GM23248 (cell line): Measurements from ENCODE around the gene MED12L. TPM values are rescaled to one million over a fixed set of nuclear protein-coding genes. Genes with fewer than 3 reads are reported as not detected.

Source experiments
- DNase-seq: peaks from one replicate; pipeline ENCODE4 v3.0.0-alpha.2; 2015
- H2AFZ ChIP-seq: fragments of 200-600 bp; sonication (generic); 2 replicates; pipeline ENCODE4 v1.6.1; 2016; ENCODE audit warnings: antibody characterized with exemption
- H3F3A ChIP-seq: fragments of 200-600 bp; sonication (generic); 2 replicates; pipeline ENCODE4 v1.6.1; 2016; ENCODE audit warnings: mild to moderate bottlenecking, antibody characterized with exemption, mixed run types; ENCODE audit not compliant: insufficient read depth
- H3K27ac ChIP-seq: fragments of 200-600 bp; sonication (generic); 2 replicates; pipeline ENCODE4 v1.5.1; 2016; ENCODE audit warnings: mild to moderate bottlenecking
- H3K27me3 ChIP-seq: fragments of 200-600 bp; sonication (generic); replicated peaks from 2 replicates; pipeline ENCODE4 v1.6.1; 2016; ENCODE audit warnings: mild to moderate bottlenecking; ENCODE audit not compliant: insufficient read depth
- H3K36me3 ChIP-seq: fragments of 200-600 bp; sonication (generic); 2 replicates; pipeline ENCODE4 v1.6.1; 2016; ENCODE audit warnings: low read depth, mild to moderate bottlenecking
- H3K4me1 ChIP-seq: fragments of 200-600 bp; sonication (generic); 2 replicates; pipeline ENCODE4 v1.6.1; 2016; ENCODE audit warnings: mild to moderate bottlenecking; ENCODE audit not compliant: insufficient read depth
- H3K4me2 ChIP-seq: fragments of 200-600 bp; sonication (generic); one replicate; pipeline ENCODE4 v1.6.1; 2016; ENCODE audit warnings: mild to moderate bottlenecking; ENCODE audit not compliant: unreplicated experiment
- H3K4me3 ChIP-seq: fragments of 200-600 bp; sonication (generic); 2 replicates; pipeline ENCODE4 v1.5.1; 2016; ENCODE audit warnings: mild to moderate bottlenecking
- H3K79me2 ChIP-seq: fragments of 200-600 bp; sonication (generic); 2 replicates; pipeline ENCODE4 v1.6.1; 2016; ENCODE audit warnings: mild to moderate bottlenecking; ENCODE audit not compliant: insufficient read depth
- H3K9ac ChIP-seq: fragments of 200-600 bp; sonication (generic); 2 replicates; pipeline ENCODE4 v1.6.1; 2016; ENCODE audit warnings: mild to moderate bottlenecking
- H3K9me2 ChIP-seq: fragments of 200-600 bp; sonication (generic); 2 replicates; pipeline ENCODE4 v1.6.1; 2016; ENCODE audit warnings: mixed run types, mild to moderate bottlenecking, moderate library complexity; ENCODE audit not compliant: insufficient read depth
- H3K9me3 ChIP-seq: fragments of 200-600 bp; sonication (generic); one replicate; pipeline ENCODE4 v1.6.1; 2017; ENCODE audit warnings: low read depth
- H4K20me1 ChIP-seq: fragments of 200-600 bp; sonication (generic); 2 replicates; pipeline ENCODE4 v1.6.0; 2016; ENCODE audit not compliant: insufficient read depth
- EZH2 ChIP-seq: fragments of 200-600 bp; sonication (generic); IDR thresholded peaks from 2 replicates; pipeline ENCODE4 v1.6.1; 2018; ENCODE audit warnings: antibody characterized with exemption, mild to moderate bottlenecking; ENCODE audit not compliant: insufficient read depth, poor library complexity, severe bottlenecking
- EZH2phosphoT487 ChIP-seq: fragments of 200-600 bp; sonication (generic); IDR thresholded peaks from 2 replicates; pipeline ENCODE4 v1.6.1; 2018; ENCODE audit warnings: antibody characterized with exemption, moderate library complexity, mild to moderate bottlenecking, low read depth; ENCODE audit not compliant: insufficient read depth
- WGBS, 2 experiments: methylation state at CpG; one replicate each; pipeline ENCODE4 v1.1.6; 2015 to 2017; ENCODE audit warnings: low lambda C conversion rate in 2 of 2, low coverage in 1 of 2; ENCODE audit errors: missing lambda C conversion rate in 2 of 2; 5-methylcytosine and 5-hydroxymethylcytosine counted together
- in situ Hi-C: fragments of 300-500 bp; cut with MboI; formaldehyde crosslinking; loops from 2 replicates; pipeline ENCODE4 v1.15.0; 2020
- polyA plus RNA-seq: library from polyadenylated mRNA; unstranded; fragments of >200 nt; fragmentation: Nextera tagmentation; extraction: Ambion mirVana; gene quantifications from 2 replicates; pipeline ENCODE4 v1.2.1, GENCODE V29; 2016
- small RNA-seq: library from RNA; depleted of rRNA; stranded (forward); fragments of <200 nt; gene quantifications from one replicate; pipeline ENCODE3, GENCODE V24; 2014; ENCODE audit warnings: low read depth, low replicate concordance
- total RNA-seq: library from RNA; depleted of rRNA; stranded (reverse); fragments of >200 nt; shearing (Covaris generic); gene quantifications from 2 replicates; pipeline ENCODE4 v1.2.3, GENCODE V29; 2014; rRNA removed

The MED12L gene
- total and polyA plus RNA-seq, 2 experiments from 2014 or later: 0.13 to 0.32 TPM

DNA sequence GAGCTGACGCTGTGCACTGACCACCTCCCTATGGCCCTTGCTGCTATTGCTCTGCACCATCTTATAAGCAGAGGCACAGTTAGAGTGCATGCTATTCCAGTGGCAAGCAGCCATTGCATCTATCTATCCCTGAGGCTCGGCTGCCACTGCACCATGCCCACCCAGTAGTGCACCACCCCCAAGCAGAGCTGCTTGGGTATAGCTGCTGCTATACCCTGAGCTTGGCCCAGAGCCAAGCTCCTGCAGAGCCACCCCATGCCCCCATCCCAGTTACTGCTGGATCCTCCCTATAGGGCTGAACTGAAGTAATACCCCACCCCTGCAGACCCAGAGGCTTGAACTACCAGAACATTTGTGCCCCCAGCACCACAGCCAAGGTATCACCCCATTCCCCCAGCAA is 395.0 kb downstream of the MED12L start:
- H3K27me3 ChIP-seq: no peaks in the 10 kb centered on the region
- H3K27ac ChIP-seq: no peak overlapping the region
- H3K9me2 ChIP-seq: no peaks in the 10 kb centered on the region
- WGBS, 2 experiments: 38 to 48% methylated on average over 2 of the region's 2 CpGs
- no peak for DNase-seq
- in situ Hi-C loops: no loop called here
- no peaks in the 10 kb centered on the region for H3K9me3 ChIP-seq
- H3K36me3 ChIP-seq: no peaks in the 10 kb centered on the region
- H3K79me2 ChIP-seq: no peaks in the 10 kb centered on the region
- H3F3A ChIP-seq: no peaks in the 10 kb centered on the region
- no peak overlapping the region for H3K4me3 ChIP-seq
- TF ChIP-seq EZH2 (no peak), EZH2phosphoT487 (no peak)
- H3K4me2 ChIP-seq: no peak overlapping the region
- H3K4me1 ChIP-seq: no peaks in the 10 kb centered on the region
- H3K9ac ChIP-seq: no peak overlapping the region
- no peak overlapping the region for H2AFZ ChIP-seq
- no peaks in the 10 kb centered on the region for H4K20me1 ChIP-seq

DNA sequence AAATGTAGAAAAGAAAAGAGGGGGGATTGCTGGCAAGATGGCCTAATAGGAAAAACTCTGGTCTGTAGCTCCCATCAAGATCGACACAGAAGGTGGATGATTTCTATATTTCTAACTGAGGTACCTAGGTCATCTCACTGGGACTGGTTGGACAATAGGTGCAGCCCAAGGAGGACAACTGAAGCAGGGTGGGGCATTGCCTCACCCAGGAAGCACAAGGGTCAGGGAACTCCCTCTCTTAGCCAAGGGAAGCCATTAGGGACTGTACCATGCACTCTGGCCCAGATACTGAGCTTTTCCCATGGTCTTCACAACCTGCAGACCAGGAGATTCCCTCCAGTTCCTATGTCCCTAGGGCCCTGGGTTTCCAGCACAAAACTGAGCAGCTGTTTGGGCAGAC is 398.0 kb downstream of the MED12L start:
- no peaks in the 10 kb centered on the region for H3K27me3 ChIP-seq
- in situ Hi-C loops: no loop called here
- H3K36me3 ChIP-seq: no peaks in the 10 kb centered on the region
- H3K4me2 ChIP-seq: no peak overlapping the region
- H3K27ac ChIP-seq: no peak overlapping the region
- H3K9me2 ChIP-seq: no peaks in the 10 kb centered on the region
- no peaks in the 10 kb centered on the region for H3K9me3 ChIP-seq
- H3K4me1 ChIP-seq: no peaks in the 10 kb centered on the region
- WGBS, 2 experiments: 89 to 93% methylated on average over 1 of the region's 1 CpG
- H3K9ac ChIP-seq: no peak overlapping the region
- H3K4me3 ChIP-seq: no peak overlapping the region
- no peaks in the 10 kb centered on the region for H4K20me1 ChIP-seq
- TF ChIP-seq EZH2 (no peak), EZH2phosphoT487 (no peak)
- no peak overlapping the region for H2AFZ ChIP-seq
- no peaks in the 10 kb centered on the region for H3K79me2 ChIP-seq
- no peaks in the 10 kb centered on the region for H3F3A ChIP-seq
- no peak for DNase-seq

DNA sequence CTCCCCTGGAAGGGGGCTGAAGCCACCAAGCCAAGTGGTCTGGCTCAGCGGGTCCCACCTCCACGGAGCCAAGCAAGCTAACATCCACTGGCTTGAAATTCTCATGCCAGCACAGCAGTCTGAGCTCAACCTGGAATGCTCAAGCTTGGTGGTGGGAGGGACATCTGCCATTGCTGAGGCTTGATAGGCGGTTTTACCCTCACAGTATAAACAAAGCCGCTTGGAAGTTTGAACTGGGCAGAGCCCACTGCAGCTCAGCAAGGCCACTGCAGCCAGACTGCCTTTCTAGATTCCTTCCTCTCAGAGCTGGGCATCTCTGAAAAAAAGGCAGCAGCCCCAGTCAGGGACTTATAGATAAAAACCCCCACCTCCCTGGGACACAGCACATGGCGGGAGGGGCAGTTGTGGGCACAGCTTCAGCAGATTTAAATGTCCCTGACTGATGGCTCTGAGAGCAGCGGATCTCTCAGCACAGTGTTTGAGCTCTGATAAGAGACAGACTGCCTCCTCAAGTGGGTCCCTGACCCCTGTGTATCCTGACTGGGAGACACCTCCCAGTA is 398.6 kb downstream of the MED12L start:
- 74 to 78% methylated on average over 6 of the region's 6 CpGs for WGBS, 2 experiments
- Histone ChIP-seq H3K4me1 (no peaks in the 10 kb centered on the region), H3K4me2 (no peak overlapping the region), H3K9me3 (no peaks in the 10 kb centered on the region), H3K9me2 (no peaks in the 10 kb centered on the region), H3K27ac (no peak overlapping the region), H2AFZ (no peak overlapping the region), H3K4me3 (no peak overlapping the region), H3K27me3 (no peaks in the 10 kb centered on the region), H4K20me1 (no peaks in the 10 kb centered on the region), H3K36me3 (no peaks in the 10 kb centered on the region), H3K9ac (no peak overlapping the region), H3F3A (no peaks in the 10 kb centered on the region), H3K79me2 (no peaks in the 10 kb centered on the region)
- in situ Hi-C loops: no loop called here
- no peak for DNase-seq
- TF ChIP-seq EZH2phosphoT487 (no peak), EZH2 (no peak)

Small RNAs within 50 kb of the gene (small RNA-seq; reads per million reads assigned to genes)
- not detected for gene RNA5SP145

Other genes starting within 250 kb of the MED12L start
- not detected in 2 replicates for gene MINDY4B, start 180.2 kb upstream of the MED12L start, total RNA-seq
- gene MINDY4B, start 180.2 kb upstream of the MED12L start, polyA plus RNA-seq: not detected in 2 replicates
- gene CLRN1, start 112.9 kb upstream of the MED12L start, total RNA-seq: not detected in 2 replicates
- not detected in 2 replicates for gene CLRN1, start 112.9 kb upstream of the MED12L start, polyA plus RNA-seq
- gene GPR171, start 117.6 kb downstream of the MED12L start, total RNA-seq: not detected in 2 replicates
- not detected in 2 replicates for gene GPR171, start 117.6 kb downstream of the MED12L start, polyA plus RNA-seq
- not detected in 2 replicates for gene P2RY14, start 192.9 kb downstream of the MED12L start, total RNA-seq
- not detected in 2 replicates for gene P2RY14, start 192.9 kb downstream of the MED12L start, polyA plus RNA-seq
- 0.22 TPM in 1 of 2 replicates, not detected in the other for gene GPR87, start 231.2 kb downstream of the MED12L start, total RNA-seq
- not detected in 2 replicates for gene GPR87, start 231.2 kb downstream of the MED12L start, polyA plus RNA-seq
- gene P2RY13, start 243.9 kb downstream of the MED12L start, total RNA-seq: not detected in 2 replicates
- gene P2RY13, start 243.9 kb downstream of the MED12L start, polyA plus RNA-seq: not detected in 2 replicates